ENCODE measurements around the gene ACTG2.

ACTG2 gene

DNA sequence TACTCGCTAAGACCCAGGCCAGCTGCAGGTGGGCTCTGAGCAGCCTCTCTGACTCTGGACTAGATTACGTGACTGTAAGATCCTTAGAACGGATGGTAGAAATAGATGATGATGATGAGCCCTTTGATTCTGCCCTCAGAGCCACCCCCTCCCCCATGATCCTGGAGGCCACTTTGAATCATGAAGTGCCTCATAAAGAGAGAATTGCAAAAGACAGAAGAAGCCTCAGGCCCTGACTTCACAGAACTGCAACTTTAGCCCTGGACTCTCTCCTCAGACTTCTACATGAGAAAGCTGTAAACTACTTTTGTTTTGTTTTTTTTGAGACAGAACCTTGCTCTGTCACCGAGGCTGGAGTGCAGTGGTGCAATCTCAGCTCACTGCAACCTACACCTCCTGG lies 76.5 kb downstream of the ACTG2 start:
- no peak overlapping the region for H3K27ac ChIP-seq (ENCODE audit: low read depth, low read length)
- H3K9ac ChIP-seq (ENCODE audit: low read length), result no peak overlapping the region
- no peaks in the 10 kb centered on the region for H3K27me3 ChIP-seq (ENCODE audit: control insufficient read depth, insufficient read depth, low read length)
- H3K4me1 ChIP-seq (ENCODE audit: control insufficient read depth, insufficient read depth, low read length), result peaks cover 5% of the 10 kb centered on the region
- H3K36me3 ChIP-seq (ENCODE audit: control insufficient read depth, insufficient read depth, low read length), result no peaks in the 10 kb centered on the region
- H3K4me3 ChIP-seq (ENCODE audit: low read length), result no peak overlapping the region
